Measurements from ENCODE around the gene SLC35B1. TPM values are rescaled to one million over a fixed set of nuclear protein-coding genes. Genes with fewer than 3 reads are reported as not detected.

Gene SLC35B1
- polyA plus RNA-seq, 1 donor (not counting 4 experiments of a cell fraction or from before 2014, with no cell fraction given): 71.6 TPM

DNA sequence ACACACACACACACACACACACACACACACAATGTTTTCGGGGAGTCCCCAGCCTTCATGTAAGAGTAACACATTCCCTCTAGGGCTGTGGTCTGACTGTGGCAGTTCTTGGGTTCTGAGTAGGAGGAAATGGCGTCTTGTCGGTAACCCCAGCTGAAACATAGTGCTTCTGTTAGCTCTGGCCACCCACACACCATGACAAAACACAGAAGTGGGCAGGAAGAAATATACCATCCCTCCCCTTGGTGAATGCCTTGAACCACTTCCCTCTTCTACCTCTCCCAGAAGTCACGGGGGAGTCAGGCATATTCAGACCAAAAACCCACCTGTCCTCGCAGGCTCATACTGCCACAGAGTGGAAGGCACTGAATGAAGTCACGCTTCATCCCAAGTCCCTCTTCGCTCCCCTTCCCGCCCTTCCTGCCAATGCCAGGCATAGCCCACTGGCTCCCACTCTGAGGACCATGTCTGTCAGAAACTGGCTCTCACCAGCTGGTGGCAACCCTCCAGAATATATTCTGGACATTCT, 11.5 kb downstream of the SLC35B1 start:
- no peak overlapping the region for H2AFZ ChIP-seq (ENCODE audit: control insufficient read depth, low read length)
- FAIRE-seq: no peak

DNA sequence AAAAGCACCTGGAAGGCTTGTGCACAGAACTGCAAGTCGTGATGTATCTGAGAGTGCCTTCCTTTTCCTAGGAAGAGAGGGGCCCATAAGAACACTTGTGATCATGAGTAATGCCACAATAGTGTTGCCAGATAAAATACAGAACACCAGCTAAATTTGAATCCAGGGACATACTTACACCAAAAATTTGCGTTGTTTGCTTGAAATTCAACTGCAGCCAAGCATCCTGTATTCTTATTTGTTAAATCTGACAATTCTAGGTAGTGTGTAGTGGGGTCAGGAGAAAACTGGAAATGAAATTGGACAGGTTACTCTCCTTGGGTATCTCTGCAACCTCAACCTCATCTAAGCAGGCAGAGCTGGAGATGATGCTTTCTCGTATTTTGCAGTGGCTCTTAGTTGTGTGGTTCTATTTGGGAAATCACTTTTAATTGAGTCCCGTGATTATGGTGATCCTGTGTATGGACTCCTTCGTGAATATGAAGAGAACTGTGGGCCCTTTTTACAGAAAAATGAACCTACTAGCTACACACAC, 12.0 kb downstream of the SLC35B1 start:
- H3K9me3 ChIP-seq (ENCODE audit: control insufficient read depth, low read depth, low read length): no peaks in the 10 kb centered on the region
- no peak overlapping the region for H3K4me3 ChIP-seq (ENCODE audit: control insufficient read depth in 2 of 3, extremely low read depth in 1 of 3, insufficient read depth in 2 of 3, low read depth in 1 of 3, low read length in 3 of 3)
- H3K9me1 ChIP-seq (ENCODE audit: control insufficient read depth, extremely low read depth, insufficient read depth, low read length): no peaks in the 10 kb centered on the region
- DNase-seq (ENCODE audit: low read depth, low spot score) (no peak), FAIRE-seq (no peak)
- peaks cover 7 to 12% of the 10 kb centered on the region in 2 experiments for H3K36me3 ChIP-seq (ENCODE audit: control insufficient read depth in 2 of 2, extremely low read depth in 1 of 2, insufficient read depth in 2 of 2, low read length in 2 of 2)
- H4K20me1 ChIP-seq (ENCODE audit: control insufficient read depth, extremely low read depth, insufficient read depth, low read length): no peaks in the 10 kb centered on the region
- H3K9ac ChIP-seq (ENCODE audit: control insufficient read depth, extremely low read depth, insufficient read depth, low read length): no peak overlapping the region
- H3K27ac ChIP-seq (ENCODE audit: control insufficient read depth, insufficient read depth, low read length): no peak overlapping the region
- TF ChIP-seq, protein P1, sequence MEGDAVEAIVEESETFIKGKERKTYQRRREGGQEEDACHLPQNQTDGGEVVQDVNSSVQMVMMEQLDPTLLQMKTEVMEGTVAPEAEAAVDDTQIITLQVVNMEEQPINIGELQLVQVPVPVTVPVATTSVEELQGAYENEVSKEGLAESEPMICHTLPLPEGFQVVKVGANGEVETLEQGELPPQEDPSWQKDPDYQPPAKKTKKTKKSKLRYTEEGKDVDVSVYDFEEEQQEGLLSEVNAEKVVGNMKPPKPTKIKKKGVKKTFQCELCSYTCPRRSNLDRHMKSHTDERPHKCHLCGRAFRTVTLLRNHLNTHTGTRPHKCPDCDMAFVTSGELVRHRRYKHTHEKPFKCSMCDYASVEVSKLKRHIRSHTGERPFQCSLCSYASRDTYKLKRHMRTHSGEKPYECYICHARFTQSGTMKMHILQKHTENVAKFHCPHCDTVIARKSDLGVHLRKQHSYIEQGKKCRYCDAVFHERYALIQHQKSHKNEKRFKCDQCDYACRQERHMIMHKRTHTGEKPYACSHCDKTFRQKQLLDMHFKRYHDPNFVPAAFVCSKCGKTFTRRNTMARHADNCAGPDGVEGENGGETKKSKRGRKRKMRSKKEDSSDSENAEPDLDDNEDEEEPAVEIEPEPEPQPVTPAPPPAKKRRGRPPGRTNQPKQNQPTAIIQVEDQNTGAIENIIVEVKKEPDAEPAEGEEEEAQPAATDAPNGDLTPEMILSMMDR (optimal IDR thresholded peaks at IDR 0.05 in 1 of 3, IDR thresholded peaks at IDR 0.05 in 1 of 3, conservative IDR thresholded peaks at IDR 0.05 in 1 of 3; ENCODE audit: extremely low read depth in 1 of 3, insufficient read depth in 2 of 3, low read length in 3 of 3): no peak
- no peak overlapping the region for H3K4me2 ChIP-seq (ENCODE audit: control insufficient read depth, extremely low read depth, insufficient read depth, low read depth, low read length)
- H3K4me1 ChIP-seq (ENCODE audit: control insufficient read depth, extremely low read depth, insufficient read depth, low read length): no peaks in the 10 kb centered on the region
- no peaks in the 10 kb centered on the region for H3K79me2 ChIP-seq (ENCODE audit: control insufficient read depth, insufficient read depth, low read length)
- peaks cover 5% of the 10 kb centered on the region for H3K27me3 ChIP-seq (ENCODE audit: control insufficient read depth, extremely low read depth, insufficient read depth, low read length)
- H2AFZ ChIP-seq (ENCODE audit: control insufficient read depth, low read length): no peak overlapping the region
- dilution Hi-C loops (cut with MboI; ENCODE audit: extremely low pct_ligation_motif_present, low sequenced_read_pairs): no loop called here

More for the DNA sequence above, 11.5 kb downstream of the SLC35B1 start:
- H3K4me2 ChIP-seq (ENCODE audit: control insufficient read depth, extremely low read depth, insufficient read depth, low read depth, low read length): no peak overlapping the region
- no peaks in the 10 kb centered on the region for H3K4me1 ChIP-seq (ENCODE audit: control insufficient read depth, extremely low read depth, insufficient read depth, low read length)
- H3K79me2 ChIP-seq (ENCODE audit: control insufficient read depth, insufficient read depth, low read length): no peaks in the 10 kb centered on the region
- dilution Hi-C loops (cut with MboI; ENCODE audit: extremely low pct_ligation_motif_present, low sequenced_read_pairs): no loop called here
- TF ChIP-seq, protein P1 (optimal IDR thresholded peaks at IDR 0.05 in 1 of 3, IDR thresholded peaks at IDR 0.05 in 1 of 3, conservative IDR thresholded peaks at IDR 0.05 in 1 of 3; ENCODE audit: extremely low read depth in 1 of 3, insufficient read depth in 2 of 3, low read length in 3 of 3): no peak
- no peak for TF ChIP-seq EZH2 (IDR thresholded peaks at IDR 0.05; ENCODE audit: low read length)
- peaks cover 5% of the 10 kb centered on the region for H3K27me3 ChIP-seq (ENCODE audit: control insufficient read depth, extremely low read depth, insufficient read depth, low read length)
- H3K27ac ChIP-seq (ENCODE audit: control insufficient read depth, insufficient read depth, low read length): no peak overlapping the region
- peaks cover 7 to 17% of the 10 kb centered on the region in 2 experiments for H3K36me3 ChIP-seq (ENCODE audit: control insufficient read depth in 2 of 2, extremely low read depth in 1 of 2, insufficient read depth in 2 of 2, low read length in 2 of 2)
- H3K9me1 ChIP-seq (ENCODE audit: control insufficient read depth, extremely low read depth, insufficient read depth, low read length): no peaks in the 10 kb centered on the region
- H3K4me3 ChIP-seq (ENCODE audit: control insufficient read depth in 2 of 3, extremely low read depth in 1 of 3, insufficient read depth in 2 of 3, low read depth in 1 of 3, low read length in 3 of 3): no peak overlapping the region
- no peaks in the 10 kb centered on the region for H3K9me3 ChIP-seq (ENCODE audit: control insufficient read depth, low read depth, low read length)
- H3K9ac ChIP-seq (ENCODE audit: control insufficient read depth, extremely low read depth, insufficient read depth, low read length): no peak overlapping the region
- no peaks in the 10 kb centered on the region for H4K20me1 ChIP-seq (ENCODE audit: control insufficient read depth, extremely low read depth, insufficient read depth, low read length)
- DNase-seq (ENCODE audit: low read depth, low spot score): no peak

All from keratinocyte (primary cell).